ENCODE data around the gene ZCCHC2. TPM values are rescaled to one million over a fixed set of nuclear protein-coding genes. Genes with fewer than 3 reads are reported as not detected.

Gene ZCCHC2
- polyA plus RNA-seq, 2 of the 4 experiments (the other 2 are of a cell fraction), result 7.6 to 12.5 TPM

DNA sequence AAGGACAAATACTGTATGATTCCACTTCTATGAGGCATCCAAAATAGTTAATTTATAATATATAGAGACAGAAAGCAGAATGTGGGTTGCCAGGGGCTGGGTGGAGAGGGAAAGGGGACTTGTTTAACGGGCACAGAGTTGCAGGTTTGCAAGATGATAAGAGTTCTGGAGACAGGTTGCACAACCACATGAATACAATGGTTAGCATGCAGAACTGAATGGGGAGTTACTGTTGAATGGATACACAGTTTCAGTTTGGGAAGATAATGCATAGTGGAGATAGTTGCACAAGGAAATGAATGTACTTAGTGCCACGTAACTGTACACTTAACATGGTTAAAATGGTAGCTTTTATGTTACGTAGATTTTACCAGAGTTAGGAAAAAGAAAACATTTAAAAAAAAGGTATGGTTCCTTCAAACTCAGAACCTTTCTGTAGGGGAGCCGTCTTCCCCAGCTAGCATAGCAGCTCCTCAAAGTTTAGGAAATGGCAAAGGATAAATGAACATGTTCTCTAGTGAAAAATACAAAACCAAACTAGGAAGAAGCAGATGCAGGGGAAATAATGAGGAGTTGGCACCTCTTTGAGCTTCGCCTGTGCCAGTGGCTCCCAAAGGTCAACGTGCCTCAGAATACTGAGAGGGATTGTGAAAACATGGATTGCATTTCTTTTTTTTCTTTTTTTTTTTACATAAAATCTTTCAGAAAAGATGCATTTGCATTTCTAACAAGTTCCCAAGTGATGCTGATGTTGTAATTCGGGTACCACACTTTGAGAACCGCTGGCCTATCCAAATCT is 95.2 kb downstream of the ZCCHC2 start (continued):
- no peak for TF ChIP-seq ELK1 (IDR thresholded peaks at IDR 0.05; ENCODE audit: low read depth, low read length)
- no peak for TF ChIP-seq BHLHE40 (IDR thresholded peaks at IDR 0.05; ENCODE audit: low read depth, low read length)
- no peak for TF ChIP-seq POLR2A (IDR thresholded peaks at IDR 0.05; ENCODE audit: low read length)
- TF ChIP-seq, protein P1, sequence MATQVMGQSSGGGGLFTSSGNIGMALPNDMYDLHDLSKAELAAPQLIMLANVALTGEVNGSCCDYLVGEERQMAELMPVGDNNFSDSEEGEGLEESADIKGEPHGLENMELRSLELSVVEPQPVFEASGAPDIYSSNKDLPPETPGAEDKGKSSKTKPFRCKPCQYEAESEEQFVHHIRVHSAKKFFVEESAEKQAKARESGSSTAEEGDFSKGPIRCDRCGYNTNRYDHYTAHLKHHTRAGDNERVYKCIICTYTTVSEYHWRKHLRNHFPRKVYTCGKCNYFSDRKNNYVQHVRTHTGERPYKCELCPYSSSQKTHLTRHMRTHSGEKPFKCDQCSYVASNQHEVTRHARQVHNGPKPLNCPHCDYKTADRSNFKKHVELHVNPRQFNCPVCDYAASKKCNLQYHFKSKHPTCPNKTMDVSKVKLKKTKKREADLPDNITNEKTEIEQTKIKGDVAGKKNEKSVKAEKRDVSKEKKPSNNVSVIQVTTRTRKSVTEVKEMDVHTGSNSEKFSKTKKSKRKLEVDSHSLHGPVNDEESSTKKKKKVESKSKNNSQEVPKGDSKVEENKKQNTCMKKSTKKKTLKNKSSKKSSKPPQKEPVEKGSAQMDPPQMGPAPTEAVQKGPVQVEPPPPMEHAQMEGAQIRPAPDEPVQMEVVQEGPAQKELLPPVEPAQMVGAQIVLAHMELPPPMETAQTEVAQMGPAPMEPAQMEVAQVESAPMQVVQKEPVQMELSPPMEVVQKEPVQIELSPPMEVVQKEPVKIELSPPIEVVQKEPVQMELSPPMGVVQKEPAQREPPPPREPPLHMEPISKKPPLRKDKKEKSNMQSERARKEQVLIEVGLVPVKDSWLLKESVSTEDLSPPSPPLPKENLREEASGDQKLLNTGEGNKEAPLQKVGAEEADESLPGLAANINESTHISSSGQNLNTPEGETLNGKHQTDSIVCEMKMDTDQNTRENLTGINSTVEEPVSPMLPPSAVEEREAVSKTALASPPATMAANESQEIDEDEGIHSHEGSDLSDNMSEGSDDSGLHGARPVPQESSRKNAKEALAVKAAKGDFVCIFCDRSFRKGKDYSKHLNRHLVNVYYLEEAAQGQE (IDR thresholded peaks at IDR 0.05), result no peak
- no peak for TF ChIP-seq FOXS1 (CRISPR knock-in tag; IDR thresholded peaks at IDR 0.05)
- no peak for TF ChIP-seq KDM5A (IDR thresholded peaks at IDR 0.05)
- no peak for TF ChIP-seq POLR2AphosphoS2 (conservative IDR thresholded peaks at IDR 0.05; ENCODE audit: low read length)
- no peak for TF ChIP-seq EHF (CRISPR knock-in tag; IDR thresholded peaks at IDR 0.05)
- TF ChIP-seq GATA3 (IDR thresholded peaks at IDR 0.05; ENCODE audit: borderline replicate concordance), result no peak
- TF ChIP-seq HOXA7 (CRISPR knock-in tag; IDR thresholded peaks at IDR 0.05), result no peak

- no peak for ATAC-seq
- Histone ChIP-seq H3K9me3 (no peaks in the 10 kb centered on the region), H3K4me1 (no peaks in the 10 kb centered on the region), H3K4me3 (no peak overlapping the region), H3K27ac (no peak overlapping the region), H3K4me2 (no peak overlapping the region)
- 13% methylated on average over 1 of the region's 1 CpG for WGBS (ENCODE audit: missing lambda C conversion rate)
- POLR2A ChIA-PET, result no interaction called here
- DNase-seq (ENCODE audit: low read depth in 1 of 2, low spot score in 1 of 2), result no peak
- TF ChIP-seq GATA3 (IDR thresholded peaks at IDR 0.05; ENCODE audit: borderline replicate concordance) (no peak), RNF2 (IDR thresholded peaks at IDR 0.05; ENCODE audit: borderline replicate concordance, low read depth) (no peak), RAD21 (conservative IDR thresholded peaks at IDR 0.05 in 1 of 2, IDR thresholded peaks at IDR 0.05 in 1 of 2) (no peak), KDM5A (IDR thresholded peaks at IDR 0.05) (no peak), FOSB (CRISPR knock-in tag; IDR thresholded peaks at IDR 0.05) (no peak), MAFK (IDR thresholded peaks at IDR 0.05; ENCODE audit: partially characterized antibody) (no peak), ELK1 (IDR thresholded peaks at IDR 0.05; ENCODE audit: low read depth, low read length) (no peak), RARB (CRISPR knock-in tag; IDR thresholded peaks at IDR 0.05) (no peak), HOXB5 (CRISPR knock-in tag; IDR thresholded peaks at IDR 0.05) (no peak)
- TF ChIP-seq, protein P2, sequence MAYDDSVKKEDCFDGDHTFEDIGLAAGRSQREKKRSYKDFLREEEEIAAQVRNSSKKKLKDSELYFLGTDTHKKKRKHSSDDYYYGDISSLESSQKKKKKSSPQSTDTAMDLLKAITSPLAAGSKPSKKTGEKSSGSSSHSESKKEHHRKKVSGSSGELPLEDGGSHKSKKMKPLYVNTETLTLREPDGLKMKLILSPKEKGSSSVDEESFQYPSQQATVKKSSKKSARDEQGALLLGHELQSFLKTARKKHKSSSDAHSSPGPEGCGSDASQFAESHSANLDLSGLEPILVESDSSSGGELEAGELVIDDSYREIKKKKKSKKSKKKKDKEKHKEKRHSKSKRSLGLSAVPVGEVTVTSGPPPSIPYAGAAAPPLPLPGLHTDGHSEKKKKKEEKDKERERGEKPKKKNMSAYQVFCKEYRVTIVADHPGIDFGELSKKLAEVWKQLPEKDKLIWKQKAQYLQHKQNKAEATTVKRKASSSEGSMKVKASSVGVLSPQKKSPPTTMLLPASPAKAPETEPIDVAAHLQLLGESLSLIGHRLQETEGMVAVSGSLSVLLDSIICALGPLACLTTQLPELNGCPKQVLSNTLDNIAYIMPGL (CRISPR knock-in tag; IDR thresholded peaks at IDR 0.05; ENCODE audit: borderline replicate concordance), result no peak
- CTCF ChIA-PET, result no interaction called here
- FAIRE-seq, result no peak
Measured at GRCh38 chr18:62618735-62619134, 95.9 kb downstream of the ZCCHC2 start.
